GM08714 (cell line): ENCODE results near the gene BPI.

ENCODE experiments used
- H3K4me3 ChIP-seq: fragments of 200-500 bp; sonication (Bioruptor generic); 2 replicates; pipeline ENCODE4 v1.5.1; 2014; ENCODE audit warnings: mild to moderate bottlenecking, low read length, inconsistent platforms
- ZNF274 ChIP-seq: IDR thresholded peaks from 2 replicates; pipeline ENCODE4 v1.6.1; 2012; ENCODE audit warnings: mild to moderate bottlenecking, low read depth, low read length

The BPI gene

GRCh38 chr20:38290829-38291814 is 12.8 kb upstream of the BPI start:
- H3K4me3 ChIP-seq: no peak overlapping the region
- no peak for TF ChIP-seq ZNF274

- H3K4me3 ChIP-seq: no peak overlapping the region
- no peak for TF ChIP-seq ZNF274
Measured at GRCh38 chr20:38291966-38292365, 12.0 kb upstream of the BPI start.

GRCh38 chr20:38293491-38294065 is 10.4 kb upstream of the BPI start:
- no peak for TF ChIP-seq ZNF274
- no peak overlapping the region for H3K4me3 ChIP-seq

GRCh38 chr20:38294076-38294591 is 9.8 kb upstream of the BPI start:
- no peak for TF ChIP-seq ZNF274
- H3K4me3 ChIP-seq: no peak overlapping the region

- H3K4me3 ChIP-seq: no peak overlapping the region
- no peak for TF ChIP-seq ZNF274
Measured at GRCh38 chr20:38295811-38296210, 8.1 kb upstream of the BPI start.

- no peak for TF ChIP-seq ZNF274
- H3K4me3 ChIP-seq: no peak overlapping the region
Measured at GRCh38 chr20:38296433-38296832, 7.5 kb upstream of the BPI start.

GRCh38 chr20:38297916-38298674 is 5.9 kb upstream of the BPI start:
- H3K4me3 ChIP-seq: no peak overlapping the region
- no peak for TF ChIP-seq ZNF274

- TF ChIP-seq ZNF274: no peak
- H3K4me3 ChIP-seq: no peak overlapping the region
Measured at GRCh38 chr20:38298768-38299288, 5.1 kb upstream of the BPI start.

- TF ChIP-seq ZNF274: no peak
- H3K4me3 ChIP-seq: no peak overlapping the region
Measured at GRCh38 chr20:38299963-38300362, 4.0 kb upstream of the BPI start.

GRCh38 chr20:38300438-38300837 is 3.5 kb upstream of the BPI start:
- no peak overlapping the region for H3K4me3 ChIP-seq
- no peak for TF ChIP-seq ZNF274

- no peak overlapping the region for H3K4me3 ChIP-seq
- no peak for TF ChIP-seq ZNF274
Measured at GRCh38 chr20:38301309-38301708, 2.6 kb upstream of the BPI start.

- no peak overlapping the region for H3K4me3 ChIP-seq
- no peak for TF ChIP-seq ZNF274
Measured at GRCh38 chr20:38302786-38303185, 1.2 kb upstream of the BPI start.

GRCh38 chr20:38304845-38305447 is 990 bp downstream of the BPI start:
- no peak overlapping the region for H3K4me3 ChIP-seq
- no peak for TF ChIP-seq ZNF274

- TF ChIP-seq ZNF274: no peak
- H3K4me3 ChIP-seq: no peak overlapping the region
Measured at GRCh38 chr20:38305541-38305940, 1.6 kb downstream of the BPI start.

- no peak overlapping the region for H3K4me3 ChIP-seq
- no peak for TF ChIP-seq ZNF274
Measured at GRCh38 chr20:38306379-38306778, 2.4 kb downstream of the BPI start.
